ENCODE measurements around the gene SLC16A3.
A peak's percentile ranks its signal among the peaks of the same experiment; 100 is the strongest.

The SLC16A3 gene

GRCh38 chr17:82223517-82223916 lies 5.3 kb upstream of the SLC16A3 start:
- DNase-seq (ENCODE audit: low spot score): no peak

GRCh38 chr17:82224666-82225065 lies 4.2 kb upstream of the SLC16A3 start:
- DNase-seq (ENCODE audit: low spot score): no peak

- DNase-seq (ENCODE audit: low spot score): no peak
Observed at GRCh38 chr17:82225368-82226029, 3.3 kb upstream of the SLC16A3 start.

GRCh38 chr17:82226146-82226808 lies 2.6 kb upstream of the SLC16A3 start:
- no peak for DNase-seq (ENCODE audit: low spot score)

- no peak for DNase-seq (ENCODE audit: low spot score)
Observed at GRCh38 chr17:82226809-82227628, 1.8 kb upstream of the SLC16A3 start.

GRCh38 chr17:82227629-82228277 lies 1.1 kb upstream of the SLC16A3 start:
- no peak for DNase-seq (ENCODE audit: low spot score)

GRCh38 chr17:82228278-82228841 lies 482 bp upstream of the SLC16A3 start:
- no peak for DNase-seq (ENCODE audit: low spot score)

- DNase-seq (ENCODE audit: low spot score): peak; percentile 70
Observed at GRCh38 chr17:82229698-82230608, 1.1 kb downstream of the SLC16A3 start.

GRCh38 chr17:82230609-82231311 lies 1.9 kb downstream of the SLC16A3 start:
- peak; percentile 93 for DNase-seq (ENCODE audit: low spot score)

GRCh38 chr17:82231312-82231561 lies 2.4 kb downstream of the SLC16A3 start:
- no peak for DNase-seq (ENCODE audit: low spot score)

- DNase-seq (ENCODE audit: low spot score): peak; percentile 85
Observed at GRCh38 chr17:82231562-82232321, 2.9 kb downstream of the SLC16A3 start.

GRCh38 chr17:82232322-82232820 lies 3.5 kb downstream of the SLC16A3 start:
- no peak for DNase-seq (ENCODE audit: low spot score)

GRCh38 chr17:82232876-82233785 lies 4.3 kb downstream of the SLC16A3 start:
- DNase-seq (ENCODE audit: low spot score): no peak

- DNase-seq (ENCODE audit: low spot score): no peak
Observed at GRCh38 chr17:82234211-82235055, 5.6 kb downstream of the SLC16A3 start.

GRCh38 chr17:82235056-82235774 lies 6.4 kb downstream of the SLC16A3 start:
- DNase-seq (ENCODE audit: low spot score): no peak

- no peak for DNase-seq (ENCODE audit: low spot score)
Observed at GRCh38 chr17:82235775-82236141, 6.9 kb downstream of the SLC16A3 start.

Measured in ecto neural progenitor cell (in vitro differentiated cells).